Nephron (organoid): ENCODE results near the gene EPHA5.

Source experiments
- H3K27ac Mint-ChIP-seq, 3 experiments: 2 replicates each; pipeline ENCODE4 v1.8.0; 2020; ENCODE audit warnings: mixed read lengths in 3 of 3, mild to moderate bottlenecking in 2 of 3, moderate library complexity in 1 of 3
- H3K27me3 Mint-ChIP-seq: 2 replicates; pipeline ENCODE4 v1.8.0; 2021; ENCODE audit warnings: low read depth, mild to moderate bottlenecking, moderate library complexity, mixed read lengths
- H3K36me3 Mint-ChIP-seq: 2 replicates; pipeline ENCODE4 v1.8.0; 2020; ENCODE audit warnings: low read depth, mixed read lengths
- H3K4me1 Mint-ChIP-seq: 2 replicates; pipeline ENCODE4 v1.8.0; 2020; ENCODE audit warnings: mixed read lengths
- H3K4me3 Mint-ChIP-seq, 3 experiments: 2 replicates each; pipeline ENCODE4 v1.8.0; 2020; ENCODE audit warnings: mild to moderate bottlenecking in 3 of 3, mixed read lengths in 3 of 3, moderate library complexity in 2 of 3
- H3K9me3 Mint-ChIP-seq: 2 replicates; pipeline ENCODE4 v1.8.0; 2020; ENCODE audit warnings: mixed read lengths
- TF ChIP-seq, protein P1 (sequence below), 3 experiments: fragments of 200-600 bp; sonication (generic); IDR thresholded peaks; one replicate each; pipeline ENCODE4 v1.5.0; 2021; ENCODE audit warnings: antibody characterized with exemption in 3 of 3; ENCODE audit not compliant: unreplicated experiment in 3 of 3

The EPHA5 gene

DNA sequence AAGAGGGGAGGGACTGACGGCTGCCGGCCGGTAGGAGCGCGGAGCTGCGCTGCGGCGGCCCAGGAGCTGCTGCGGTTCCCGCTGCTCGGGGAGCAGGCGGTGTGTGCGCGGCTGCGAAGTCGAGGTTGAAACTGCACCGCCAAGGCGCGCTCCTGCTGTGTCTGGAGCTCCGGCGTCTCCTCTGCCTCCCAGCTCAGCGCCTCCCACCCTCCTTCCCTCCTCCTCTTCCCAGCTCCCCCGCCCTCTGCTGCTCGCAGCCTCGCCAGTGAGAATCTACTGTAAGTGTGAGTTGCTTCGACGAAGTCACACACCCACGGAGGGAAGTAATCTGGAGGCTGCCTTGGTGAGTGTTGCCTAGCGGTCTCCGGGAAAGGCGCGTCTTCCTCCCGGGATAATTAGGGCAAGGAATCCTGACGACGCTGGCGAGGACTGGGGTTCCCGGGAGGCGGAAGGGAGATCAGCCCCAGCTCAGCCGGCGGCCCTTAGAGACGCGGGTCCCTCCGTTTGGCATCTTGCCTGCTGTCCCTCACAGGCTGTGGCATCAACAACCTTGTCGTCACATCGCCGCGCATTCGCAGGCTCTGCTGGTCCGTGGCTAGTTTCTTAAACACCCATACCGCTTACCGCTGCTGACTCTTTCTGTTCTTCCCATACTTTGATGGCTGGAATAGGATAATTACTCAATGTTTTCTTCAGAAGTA lies at the start of gene EPHA5:
EPHA5 (minus strand) TSS at position 159 of the 701 bp plus-strand sequence. CDS start 747 bp downstream, outside the sequence.
- Mint-ChIP-seq H3K27ac (peak within 1 kb of the TSS in 2 of 3 experiments; percentile 45 to 69), H3K4me1 (peaks cover 20% of the 10 kb centered on the region), H3K36me3 (no peaks in the 10 kb centered on the region), H3K27me3 (peaks cover 89% of the 10 kb centered on the region), H3K4me3 (peak within 1 kb of the TSS; percentile 84 to 85 (median 84)), H3K9me3 (no peaks in the 10 kb centered on the region)
- TF ChIP-seq, protein P1, sequence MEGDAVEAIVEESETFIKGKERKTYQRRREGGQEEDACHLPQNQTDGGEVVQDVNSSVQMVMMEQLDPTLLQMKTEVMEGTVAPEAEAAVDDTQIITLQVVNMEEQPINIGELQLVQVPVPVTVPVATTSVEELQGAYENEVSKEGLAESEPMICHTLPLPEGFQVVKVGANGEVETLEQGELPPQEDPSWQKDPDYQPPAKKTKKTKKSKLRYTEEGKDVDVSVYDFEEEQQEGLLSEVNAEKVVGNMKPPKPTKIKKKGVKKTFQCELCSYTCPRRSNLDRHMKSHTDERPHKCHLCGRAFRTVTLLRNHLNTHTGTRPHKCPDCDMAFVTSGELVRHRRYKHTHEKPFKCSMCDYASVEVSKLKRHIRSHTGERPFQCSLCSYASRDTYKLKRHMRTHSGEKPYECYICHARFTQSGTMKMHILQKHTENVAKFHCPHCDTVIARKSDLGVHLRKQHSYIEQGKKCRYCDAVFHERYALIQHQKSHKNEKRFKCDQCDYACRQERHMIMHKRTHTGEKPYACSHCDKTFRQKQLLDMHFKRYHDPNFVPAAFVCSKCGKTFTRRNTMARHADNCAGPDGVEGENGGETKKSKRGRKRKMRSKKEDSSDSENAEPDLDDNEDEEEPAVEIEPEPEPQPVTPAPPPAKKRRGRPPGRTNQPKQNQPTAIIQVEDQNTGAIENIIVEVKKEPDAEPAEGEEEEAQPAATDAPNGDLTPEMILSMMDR (IDR thresholded peaks at IDR 0.05; ENCODE audit: unreplicated experiment in 3 of 3): peak; percentile 18 to 33 (median 22)

DNA sequence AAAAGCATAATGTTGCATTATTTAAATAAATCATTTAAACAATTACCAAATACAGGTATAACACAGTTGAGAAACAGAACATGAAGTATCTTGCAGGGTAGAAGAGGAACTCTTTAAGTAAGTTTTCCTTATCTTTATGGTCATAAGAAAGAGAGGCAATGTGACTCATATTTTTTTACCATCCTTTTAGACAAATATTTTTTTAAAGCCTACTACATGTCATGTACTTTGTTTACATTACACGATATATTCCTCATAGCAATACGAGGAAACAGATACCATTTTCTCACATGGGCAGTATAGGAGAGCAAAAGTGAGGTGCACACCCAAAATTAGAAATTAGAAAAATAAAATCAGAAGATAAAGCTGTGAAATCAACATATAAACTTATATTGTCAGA lies 49.3 kb upstream of the EPHA5 start:
- TF ChIP-seq, protein P1 (IDR thresholded peaks at IDR 0.05; ENCODE audit: unreplicated experiment in 3 of 3): no peak
- H3K4me1 Mint-ChIP-seq: no peaks in the 10 kb centered on the region

DNA sequence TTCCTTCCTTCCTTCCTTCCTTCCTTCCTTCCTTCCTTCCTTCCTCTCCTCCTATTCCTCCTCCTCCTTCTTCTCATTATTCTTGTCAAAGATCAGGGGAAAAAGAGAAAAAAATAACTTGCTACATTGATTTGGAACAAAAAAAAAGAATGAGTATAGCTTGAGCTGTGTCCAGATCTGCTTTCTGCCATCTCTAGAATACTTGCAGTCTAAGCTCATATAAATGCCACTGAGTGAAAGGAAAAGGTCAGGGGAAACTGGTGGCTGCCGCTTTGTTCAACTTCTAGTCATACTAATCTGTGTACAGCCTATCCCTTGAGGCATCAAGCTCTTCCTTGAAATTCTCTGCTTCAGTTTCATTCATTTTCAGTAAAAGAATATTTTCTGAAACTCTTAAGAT lies 28.3 kb upstream of the EPHA5 start:
- H3K4me3 Mint-ChIP-seq: no peak overlapping the region
- no peaks in the 10 kb centered on the region for H3K4me1 Mint-ChIP-seq
- H3K27me3 Mint-ChIP-seq: no peaks in the 10 kb centered on the region
- no peak overlapping the region for H3K27ac Mint-ChIP-seq
- no peaks in the 10 kb centered on the region for H3K36me3 Mint-ChIP-seq
- TF ChIP-seq, protein P1 (IDR thresholded peaks at IDR 0.05; ENCODE audit: unreplicated experiment in 3 of 3): no peak
- no peaks in the 10 kb centered on the region for H3K9me3 Mint-ChIP-seq

More for the DNA sequence above, 49.3 kb upstream of the EPHA5 start:
- Mint-ChIP-seq H3K4me3 (no peak overlapping the region), H3K36me3 (no peaks in the 10 kb centered on the region), H3K9me3 (peaks cover 9% of the 10 kb centered on the region), H3K27me3 (no peaks in the 10 kb centered on the region), H3K27ac (no peak overlapping the region)

GRCh38 chr4:65696436-65696835 lies 26.1 kb upstream of the EPHA5 start:
- Mint-ChIP-seq H3K36me3 (no peaks in the 10 kb centered on the region), H3K4me3 (no peak overlapping the region), H3K27ac (no peak overlapping the region), H3K27me3 (no peaks in the 10 kb centered on the region), H3K9me3 (no peaks in the 10 kb centered on the region), H3K4me1 (no peaks in the 10 kb centered on the region)
- TF ChIP-seq, protein P1 (IDR thresholded peaks at IDR 0.05; ENCODE audit: unreplicated experiment in 3 of 3): no peak

DNA sequence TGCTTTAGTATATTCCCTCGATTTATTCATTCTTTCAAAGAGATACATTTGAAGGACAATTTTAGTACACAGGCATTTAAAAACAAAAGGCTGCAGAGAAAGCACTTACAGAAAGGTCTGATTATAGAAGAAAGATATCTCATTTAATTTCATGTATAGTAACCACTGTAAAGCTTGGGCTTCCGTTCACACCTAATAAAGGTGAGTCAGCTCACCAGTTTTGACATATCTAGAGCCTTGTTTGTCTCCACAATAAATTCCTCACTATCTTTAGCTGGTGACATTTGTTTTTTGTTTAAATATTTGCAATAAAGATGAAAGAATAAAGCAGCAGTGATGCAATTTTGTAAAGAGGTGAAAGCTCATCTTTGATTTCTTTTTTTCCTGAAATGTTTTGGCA lies 1.1 kb upstream of the EPHA5 start:
- no peak overlapping the region for H3K27ac Mint-ChIP-seq

More for the DNA sequence above, 1.1 kb upstream of the EPHA5 start:
- no peaks in the 10 kb centered on the region for H3K36me3 Mint-ChIP-seq
- H3K27me3 Mint-ChIP-seq: peaks cover 80% of the 10 kb centered on the region
- TF ChIP-seq, protein P1 (IDR thresholded peaks at IDR 0.05; ENCODE audit: unreplicated experiment in 3 of 3): no peak
- no peaks in the 10 kb centered on the region for H3K9me3 Mint-ChIP-seq
- H3K4me3 Mint-ChIP-seq: peak overlapping the region; percentile 59 to 84 (median 81)
- peaks cover 20% of the 10 kb centered on the region for H3K4me1 Mint-ChIP-seq
